H1 (cell line): ENCODE results near the gene WDR27. TPM values are rescaled to one million over a fixed set of nuclear protein-coding genes. Genes with fewer than 3 reads are reported as not detected.

Experiments
- CTCF ChIA-PET: fragments of 300-600 bp; sonication (Branson Sonifier 250); formaldehyde crosslinking; loops from one replicate; lab custom pipeline; 2021; ENCODE audit not compliant: partially characterized antibody; lab: Charles Lee
- POLR2A ChIA-PET: fragments of 300-600 bp; sonication (Branson Sonifier 250); formaldehyde crosslinking; loops from one replicate; lab custom pipeline; 2021; ENCODE audit warnings: inconsistent platforms; ENCODE audit not compliant: partially characterized antibody; lab: Charles Lee
- DNase-seq, 2 experiments: peaks; one replicate each; pipeline versions ENCODE4 v3.0.0 to v3.0.0-alpha.2; 2010 to 2022; ENCODE audit warnings: low spot score in 2 of 2, low read depth in 1 of 2, mixed read lengths in 1 of 2
- FAIRE-seq: peaks from 2 replicates; lab custom pipeline; 2011; peaks lifted over from hg19 to GRCh38; lab: Jason Lieb, UNC
- H2AFZ ChIP-seq: 2 replicates; pipeline ENCODE4 v1.8.1; 2012; ENCODE audit warnings: low read length, inconsistent platforms
- H2AK5ac ChIP-seq: 2 replicates; pipeline ENCODE4 v1.6.1; 2013; ENCODE audit warnings: low read depth, low read length
- H2BK120ac ChIP-seq: replicated peaks from 2 replicates; pipeline ENCODE3; 2013; ENCODE audit warnings: low read depth, low read length, inconsistent platforms
- H2BK12ac ChIP-seq: 2 replicates; pipeline ENCODE4 v1.6.1; 2013; ENCODE audit warnings: low read depth, low read length
- H2BK15ac ChIP-seq: 2 replicates; pipeline ENCODE4 v1.6.1; 2013; ENCODE audit warnings: low read length
- H2BK20ac ChIP-seq: 2 replicates; pipeline ENCODE4 v1.6.1; 2013; ENCODE audit warnings: low read length
- H2BK5ac ChIP-seq: 2 replicates; pipeline ENCODE4 v1.6.1; 2013; ENCODE audit warnings: low read depth, low read length
- H3K14ac ChIP-seq: 2 replicates; pipeline ENCODE4 v1.6.1; 2013; ENCODE audit warnings: inconsistent platforms; ENCODE audit not compliant: insufficient read length
- H3K18ac ChIP-seq: 2 replicates; pipeline ENCODE4 v1.6.1; 2013; ENCODE audit warnings: low read length; ENCODE audit errors: extremely low read depth
- H3K23ac ChIP-seq: 2 replicates; pipeline ENCODE4 v1.6.1; 2013; ENCODE audit warnings: inconsistent platforms; ENCODE audit not compliant: insufficient read length
- H3K23me2 ChIP-seq: 2 replicates; pipeline ENCODE4 v1.6.1; 2013; ENCODE audit warnings: low read depth, low read length
- H3K27ac ChIP-seq: 2 replicates; pipeline ENCODE4 v1.6.1; 2011; ENCODE audit warnings: low read depth, low read length, inconsistent platforms
- H3K27me3 ChIP-seq, 4 experiments: replicated peaks in 1 of 4; 1 replicate in 1 of 4; 2 replicates in 3 of 4; pipeline versions ENCODE4 v1.6.1 to v1.8.1; 2011 to 2013; ENCODE audit warnings: low read length in 3 of 4, mild to moderate bottlenecking in 3 of 4, inconsistent platforms in 2 of 4, mixed read lengths in 2 of 4, moderate library complexity in 1 of 4; ENCODE audit not compliant: control insufficient read depth in 3 of 4, insufficient read depth in 3 of 4; ENCODE audit errors: extremely low read depth in 1 of 4
- H3K36me3 ChIP-seq, 4 experiments: 2 replicates each; pipeline versions ENCODE4 v1.6.1 to v1.8.1; 2011 to 2013; ENCODE audit warnings: mild to moderate bottlenecking in 4 of 4, low read length in 3 of 4, moderate library complexity in 2 of 4, control low read depth in 1 of 4, inconsistent platforms in 1 of 4; ENCODE audit not compliant: insufficient read depth in 4 of 4, control insufficient read depth in 2 of 4
- H3K4ac ChIP-seq: replicated peaks from 2 replicates; pipeline ENCODE3; 2013; ENCODE audit warnings: low read length, low read depth, mixed read lengths, inconsistent platforms; ENCODE audit not compliant: insufficient read length
- H3K4me1 ChIP-seq, 4 experiments: replicated peaks in 1 of 4; 1 replicate in 1 of 4; 2 replicates in 3 of 4; pipeline versions ENCODE4 v1.6.1 to v1.8.1; 2011 to 2013; ENCODE audit warnings: low read length in 3 of 4, inconsistent platforms in 2 of 4, mixed read lengths in 1 of 4; ENCODE audit not compliant: insufficient read depth in 4 of 4, control insufficient read depth in 3 of 4
- H3K4me2 ChIP-seq, 2 experiments: 2 replicates each; pipeline versions ENCODE4 v1.6.1 to v1.8.1; 2011 to 2013; ENCODE audit warnings: low read depth in 2 of 2, low read length in 2 of 2, control low read depth in 1 of 2, inconsistent platforms in 1 of 2, mild to moderate bottlenecking in 1 of 2; ENCODE audit not compliant: insufficient read depth in 1 of 2
- H3K4me3 ChIP-seq, 4 experiments: fragments of 200-600, 300-600 bp in 1 of 4; sonication (generic), shearing (Covaris generic), sonication (Bioruptor Twin) in 1 of 4; 2 replicates each; pipeline versions ENCODE4 v1.5.1 to v1.8.1; 2011 to 2016; ENCODE audit warnings: low read length in 4 of 4, low read depth in 3 of 4, control low read depth in 2 of 4, inconsistent platforms in 2 of 4, mild to moderate bottlenecking in 2 of 4, mixed read lengths in 1 of 4, moderate library complexity in 1 of 4; ENCODE audit not compliant: insufficient read depth in 2 of 4; ENCODE audit errors: extremely low read depth in 1 of 4
- H3K56ac ChIP-seq: replicated peaks from 2 replicates; pipeline ENCODE3; 2013; ENCODE audit warnings: low read depth, mild to moderate bottlenecking, mixed read lengths, low read length, inconsistent platforms; ENCODE audit not compliant: insufficient read length
- H3K79me1 ChIP-seq: 2 replicates; pipeline ENCODE4 v1.6.1; 2013; ENCODE audit warnings: low read depth, low read length, control low read depth
- H3K79me2 ChIP-seq, 2 experiments: 2 replicates each; pipeline versions ENCODE4 v1.6.1 to v1.8.1; 2012 to 2013; ENCODE audit warnings: low read length in 2 of 2, mild to moderate bottlenecking in 2 of 2, inconsistent platforms in 1 of 2; ENCODE audit not compliant: insufficient read depth in 2 of 2, control insufficient read depth in 1 of 2
- H3K9ac ChIP-seq, 4 experiments: replicated peaks in 1 of 4; 1 replicate in 1 of 4; 2 replicates in 3 of 4; pipeline versions ENCODE4 v1.6.1 to v1.8.1; 2011 to 2013; ENCODE audit warnings: low read depth in 3 of 4, low read length in 3 of 4, control low read depth in 2 of 4, mild to moderate bottlenecking in 2 of 4, moderate library complexity in 2 of 4, inconsistent platforms in 1 of 4; ENCODE audit errors: extremely low read depth in 1 of 4
- H3K9me3 ChIP-seq, 2 experiments: 2 replicates each; pipeline versions ENCODE4 v1.6.1 to v1.8.1; 2012 to 2013; ENCODE audit warnings: mild to moderate bottlenecking in 2 of 2, moderate library complexity in 2 of 2, control low read depth in 1 of 2, inconsistent platforms in 1 of 2, low read depth in 1 of 2, low read length in 1 of 2, mixed read lengths in 1 of 2; ENCODE audit not compliant: insufficient read depth in 2 of 2
- H4K20me1 ChIP-seq, 2 experiments: replicated peaks in 1 of 2; 2 replicates each; pipeline versions ENCODE3 to v1.8.1; 2011 to 2013; ENCODE audit warnings: inconsistent platforms in 2 of 2, low read length in 2 of 2, mild to moderate bottlenecking in 1 of 2; ENCODE audit not compliant: insufficient read depth in 2 of 2, control insufficient read depth in 1 of 2
- H4K5ac ChIP-seq: 2 replicates; pipeline ENCODE4 v1.6.1; 2013; ENCODE audit warnings: low read length, low read depth, mixed read lengths, inconsistent platforms; ENCODE audit not compliant: insufficient read length
- H4K8ac ChIP-seq: 2 replicates; pipeline ENCODE4 v1.8.0; 2013; ENCODE audit warnings: mild to moderate bottlenecking, moderate library complexity, low read length, inconsistent platforms; ENCODE audit not compliant: insufficient read depth; ENCODE audit errors: extremely low read depth
- H4K91ac ChIP-seq: replicated peaks from 2 replicates; pipeline ENCODE3; 2013; ENCODE audit warnings: low read length, mixed read lengths, inconsistent platforms; ENCODE audit not compliant: insufficient read length
- BACH1 ChIP-seq: IDR thresholded peaks from 2 replicates; pipeline ENCODE4 v1.6.1; 2012; ENCODE audit warnings: low read length, improper control_type of control experiment
- CHD2 ChIP-seq: IDR thresholded peaks from 2 replicates; pipeline ENCODE4 v1.6.1; 2012; ENCODE audit warnings: low read length, improper control_type of control experiment
- JUN ChIP-seq: IDR thresholded peaks from 2 replicates; pipeline ENCODE4 v1.6.1; 2011; ENCODE audit warnings: low read depth, mild to moderate bottlenecking, improper control_type of control experiment, low read length
- MAFK ChIP-seq: IDR thresholded peaks from 2 replicates; pipeline ENCODE4 v1.6.1; 2012; ENCODE audit warnings: low read depth, mild to moderate bottlenecking, improper control_type of control experiment, low read length
- NRF1 ChIP-seq: IDR thresholded peaks from 2 replicates; pipeline ENCODE4 v1.6.1; 2011; ENCODE audit warnings: mild to moderate bottlenecking, low read depth, low read length, improper control_type of control experiment
- TBP ChIP-seq: IDR thresholded peaks from 2 replicates; pipeline ENCODE4 v1.6.1; 2011; ENCODE audit warnings: low read depth, low read length, improper control_type of control experiment
- ZNF274 ChIP-seq: IDR thresholded peaks from 2 replicates; pipeline ENCODE4 v1.7.0; 2012; ENCODE audit warnings: low read length, borderline replicate concordance; ENCODE audit errors: extremely low read depth
- WGBS, 2 experiments: shearing (Covaris generic) in 1 of 2; methylation state at CpG; one replicate each; pipeline versions ENCODE4 v1.1.6 to v1.1.7; 2013 to 2015; ENCODE audit warnings: low lambda C conversion rate in 2 of 2, mixed read lengths in 2 of 2, inconsistent platforms in 1 of 2, low coverage in 1 of 2, missing lambda C conversion rate in 1 of 2; ENCODE audit not compliant: insufficient replicate concordance in 2 of 2, insufficient coverage in 1 of 2, insufficient read length in 1 of 2; ENCODE audit errors: extremely low coverage in 1 of 2, missing lambda C conversion rate in 1 of 2; 5-methylcytosine and 5-hydroxymethylcytosine counted together
- polyA plus RNA-seq, 7 experiments: library from polyadenylated mRNA; depleted of rRNA in 3 of 7; stranded (reverse) in 5 of 7; unstranded in 2 of 7; fragments of >200 nt in 5 of 7; fragments of 200-250 nt in 2 of 7; gene quantifications; 1 replicate in 5 of 7; 2 replicates in 1 of 7; 4 replicates in 1 of 7; pipeline versions ENCODE4 v1.2.1 to v1.2.3, GENCODE V29; 2011 to 2013; ENCODE audit warnings: missing spikeins in 2 of 7, mixed read lengths in 2 of 7
- total RNA-seq: library from RNA; stranded (reverse); fragmentation: NEBNext Ultra II Directional; extraction: Animal tissue kit (Norgen Biotek cat#: 25700); gene quantifications from 2 replicates; pipeline ENCODE4 v1.2.1, GENCODE V29; 2021

Gene WDR27
- total and polyA plus RNA-seq, 2 of the 8 experiments (the other 6 are each of a cell fraction or from before 2014, with no cell fraction given): 53.6 to 68.6 TPM

DNA sequence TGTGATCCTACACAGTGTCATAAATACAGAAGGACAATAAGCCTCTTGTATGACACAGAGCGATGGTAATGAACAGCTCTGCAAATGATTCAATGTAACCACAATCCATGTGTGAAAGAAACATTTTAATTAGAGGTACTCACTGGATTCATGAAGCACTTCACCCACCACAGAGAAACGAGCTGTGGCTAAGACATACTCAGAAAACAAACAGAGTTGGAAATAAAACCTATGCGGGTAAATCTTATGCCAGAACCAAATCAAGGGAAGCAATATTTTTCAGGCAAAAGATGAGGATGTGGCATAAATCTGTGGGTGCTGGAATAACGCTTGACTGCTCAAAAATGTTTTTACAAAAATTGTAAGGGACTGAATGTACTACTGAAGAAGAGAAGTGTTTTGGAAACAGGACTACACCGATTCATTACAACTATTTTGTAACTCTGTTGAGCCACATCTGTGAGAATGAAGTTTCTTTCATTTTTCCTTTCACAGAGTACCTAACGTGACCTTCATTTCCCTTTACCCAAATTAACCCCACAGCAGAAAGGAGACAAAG is 112.1 kb downstream of the WDR27 start:
- Histone ChIP-seq H3K56ac (no peak overlapping the region), H2BK5ac (no peak overlapping the region)
- TF ChIP-seq TBP: no peak
- no peak for TF ChIP-seq CHD2
- TF ChIP-seq JUN: no peak
- no peak for TF ChIP-seq BACH1
- TF ChIP-seq NRF1: no peak
- TF ChIP-seq ZNF274: no peak
- no peak for TF ChIP-seq MAFK
- TF ChIP-seq, all 59 proteins: peak for 0
- Histone ChIP-seq H3K27ac (no peak overlapping the region), H4K91ac (no peak overlapping the region), H3K4me2 (no peak overlapping the region), H2AK5ac (no peak overlapping the region), H3K4ac (no peak overlapping the region), H3K27me3 (no peaks in the 10 kb centered on the region), H4K5ac (no peak overlapping the region), H3K4me3 (no peak overlapping the region), H2BK12ac (no peak overlapping the region), H2BK20ac (no peak overlapping the region), H3K4me1 (no peaks in the 10 kb centered on the region), H3K79me2 (no peaks in the 10 kb centered on the region), H3K9me3 (no peaks in the 10 kb centered on the region), H3K79me1 (no peaks in the 10 kb centered on the region), H3K14ac (no peak overlapping the region), H3K23ac (no peak overlapping the region), H2BK120ac (no peak overlapping the region), H4K20me1 (no peaks in the 10 kb centered on the region), H3K36me3 (peaks cover 0 to 3% (median 0%) of the 10 kb centered on the region in 4 experiments; a peak in 2 of 8 replicates), H3K9ac (no peak overlapping the region), H2AFZ (no peak overlapping the region), H3K23me2 (no peaks in the 10 kb centered on the region), H3K18ac (no peak overlapping the region), H2BK15ac (no peak overlapping the region), H4K8ac (no peak overlapping the region)
- ChIA-PET CTCF (no interaction called here), POLR2A (interaction anchor here (0.5 kb wide), 1 partner anchor 134 kb away, joined by 3 read pairs; no protein-coding TSS in a partner anchor)
- no peak for FAIRE-seq
- no peak for DNase-seq
- 91% methylated on average over 6 of the region's 6 CpGs; no CpG with 5 or more reads in 1 of the 2 experiments for WGBS, 2 experiments
